HL-60 (cell line): ENCODE results near the gene CLSTN1.

Experiments
- DNase-seq, 2 experiments: peaks; one replicate each; pipeline ENCODE4 v3.0.0-alpha.2; 2010 to 2020; ENCODE audit warnings: low read depth in 1 of 2, low spot score in 1 of 2
- H3K27ac ChIP-seq: fragments of 250-450 bp; sonication (Bioruptor Pico); replicated peaks from 2 replicates; pipeline ENCODE4 v1.5.1; 2020; ENCODE audit warnings: mild to moderate bottlenecking, moderate library complexity
- H3K27me3 ChIP-seq: fragments of 250-450 bp; sonication (Bioruptor Pico); 2 replicates; pipeline ENCODE4 v1.5.1; 2021; ENCODE audit warnings: mild to moderate bottlenecking, moderate library complexity; ENCODE audit not compliant: insufficient read depth, poor library complexity, severe bottlenecking
- H3K4me3 ChIP-seq: replicated peaks from 2 replicates; pipeline ENCODE4 v1.5.1; 2011; ENCODE audit warnings: mild to moderate bottlenecking, control low read depth, low read length; ENCODE audit not compliant: insufficient read depth
- GABPA ChIP-seq: IDR thresholded peaks from 2 replicates; pipeline ENCODE4 v1.6.1; 2012; ENCODE audit warnings: low read depth
- POLR2AphosphoS5 ChIP-seq: IDR thresholded peaks from 2 replicates; pipeline ENCODE4 v1.6.1; 2012; ENCODE audit warnings: low read depth
- SPI1 ChIP-seq: IDR thresholded peaks from 2 replicates; pipeline ENCODE4 v1.6.1; 2012; ENCODE audit warnings: low read depth, mild to moderate bottlenecking, borderline replicate concordance
- TF ChIP-seq, protein P1 (sequence below): IDR thresholded peaks from one replicate; pipeline ENCODE4 v1.5.1; 2011; ENCODE audit warnings: low read length, control low read depth, inconsistent platforms; ENCODE audit not compliant: insufficient read depth
- TF ChIP-seq, protein P2 (sequence below): IDR thresholded peaks from 2 replicates; pipeline ENCODE4 v1.6.1; 2012; ENCODE audit warnings: low read depth; ENCODE audit not compliant: insufficient replicate concordance

CLSTN1 gene

DNA sequence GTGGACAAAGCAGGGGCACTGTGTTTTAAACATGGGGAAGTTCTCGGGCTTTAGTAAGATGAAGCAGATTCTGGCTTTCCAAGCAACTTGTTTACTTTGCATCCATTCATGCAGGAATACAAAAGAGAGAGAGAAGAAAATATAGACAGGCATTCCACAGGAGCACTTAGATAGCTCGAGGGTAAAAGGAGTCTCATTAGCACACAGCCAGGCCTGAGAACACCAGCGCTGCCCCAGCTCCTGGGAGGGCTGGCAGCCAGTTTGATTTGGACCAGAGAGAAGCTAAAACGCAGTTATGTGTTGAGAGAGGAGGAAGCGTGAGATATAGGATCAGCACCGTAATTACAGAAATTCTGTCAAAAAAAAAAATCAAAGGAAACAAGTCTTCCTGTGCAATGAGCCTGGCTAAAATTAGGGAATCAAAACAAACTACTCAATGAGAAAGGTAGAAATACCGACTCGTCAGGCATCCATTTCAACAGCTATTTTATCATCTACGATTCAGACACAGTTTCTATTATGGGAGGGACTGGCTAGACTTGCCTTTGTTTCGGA is 68.2 kb downstream of the CLSTN1 start:
- TF ChIP-seq, protein P1, sequence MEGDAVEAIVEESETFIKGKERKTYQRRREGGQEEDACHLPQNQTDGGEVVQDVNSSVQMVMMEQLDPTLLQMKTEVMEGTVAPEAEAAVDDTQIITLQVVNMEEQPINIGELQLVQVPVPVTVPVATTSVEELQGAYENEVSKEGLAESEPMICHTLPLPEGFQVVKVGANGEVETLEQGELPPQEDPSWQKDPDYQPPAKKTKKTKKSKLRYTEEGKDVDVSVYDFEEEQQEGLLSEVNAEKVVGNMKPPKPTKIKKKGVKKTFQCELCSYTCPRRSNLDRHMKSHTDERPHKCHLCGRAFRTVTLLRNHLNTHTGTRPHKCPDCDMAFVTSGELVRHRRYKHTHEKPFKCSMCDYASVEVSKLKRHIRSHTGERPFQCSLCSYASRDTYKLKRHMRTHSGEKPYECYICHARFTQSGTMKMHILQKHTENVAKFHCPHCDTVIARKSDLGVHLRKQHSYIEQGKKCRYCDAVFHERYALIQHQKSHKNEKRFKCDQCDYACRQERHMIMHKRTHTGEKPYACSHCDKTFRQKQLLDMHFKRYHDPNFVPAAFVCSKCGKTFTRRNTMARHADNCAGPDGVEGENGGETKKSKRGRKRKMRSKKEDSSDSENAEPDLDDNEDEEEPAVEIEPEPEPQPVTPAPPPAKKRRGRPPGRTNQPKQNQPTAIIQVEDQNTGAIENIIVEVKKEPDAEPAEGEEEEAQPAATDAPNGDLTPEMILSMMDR: no peak
- TF ChIP-seq, protein P2, sequence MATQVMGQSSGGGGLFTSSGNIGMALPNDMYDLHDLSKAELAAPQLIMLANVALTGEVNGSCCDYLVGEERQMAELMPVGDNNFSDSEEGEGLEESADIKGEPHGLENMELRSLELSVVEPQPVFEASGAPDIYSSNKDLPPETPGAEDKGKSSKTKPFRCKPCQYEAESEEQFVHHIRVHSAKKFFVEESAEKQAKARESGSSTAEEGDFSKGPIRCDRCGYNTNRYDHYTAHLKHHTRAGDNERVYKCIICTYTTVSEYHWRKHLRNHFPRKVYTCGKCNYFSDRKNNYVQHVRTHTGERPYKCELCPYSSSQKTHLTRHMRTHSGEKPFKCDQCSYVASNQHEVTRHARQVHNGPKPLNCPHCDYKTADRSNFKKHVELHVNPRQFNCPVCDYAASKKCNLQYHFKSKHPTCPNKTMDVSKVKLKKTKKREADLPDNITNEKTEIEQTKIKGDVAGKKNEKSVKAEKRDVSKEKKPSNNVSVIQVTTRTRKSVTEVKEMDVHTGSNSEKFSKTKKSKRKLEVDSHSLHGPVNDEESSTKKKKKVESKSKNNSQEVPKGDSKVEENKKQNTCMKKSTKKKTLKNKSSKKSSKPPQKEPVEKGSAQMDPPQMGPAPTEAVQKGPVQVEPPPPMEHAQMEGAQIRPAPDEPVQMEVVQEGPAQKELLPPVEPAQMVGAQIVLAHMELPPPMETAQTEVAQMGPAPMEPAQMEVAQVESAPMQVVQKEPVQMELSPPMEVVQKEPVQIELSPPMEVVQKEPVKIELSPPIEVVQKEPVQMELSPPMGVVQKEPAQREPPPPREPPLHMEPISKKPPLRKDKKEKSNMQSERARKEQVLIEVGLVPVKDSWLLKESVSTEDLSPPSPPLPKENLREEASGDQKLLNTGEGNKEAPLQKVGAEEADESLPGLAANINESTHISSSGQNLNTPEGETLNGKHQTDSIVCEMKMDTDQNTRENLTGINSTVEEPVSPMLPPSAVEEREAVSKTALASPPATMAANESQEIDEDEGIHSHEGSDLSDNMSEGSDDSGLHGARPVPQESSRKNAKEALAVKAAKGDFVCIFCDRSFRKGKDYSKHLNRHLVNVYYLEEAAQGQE: no peak
- TF ChIP-seq GABPA (no peak), POLR2AphosphoS5 (no peak), SPI1 (no peak)
- Histone ChIP-seq H3K4me3 (no peak overlapping the region), H3K27me3 (no peaks in the 10 kb centered on the region), H3K27ac (no peak overlapping the region)
- no peak for DNase-seq

DNA sequence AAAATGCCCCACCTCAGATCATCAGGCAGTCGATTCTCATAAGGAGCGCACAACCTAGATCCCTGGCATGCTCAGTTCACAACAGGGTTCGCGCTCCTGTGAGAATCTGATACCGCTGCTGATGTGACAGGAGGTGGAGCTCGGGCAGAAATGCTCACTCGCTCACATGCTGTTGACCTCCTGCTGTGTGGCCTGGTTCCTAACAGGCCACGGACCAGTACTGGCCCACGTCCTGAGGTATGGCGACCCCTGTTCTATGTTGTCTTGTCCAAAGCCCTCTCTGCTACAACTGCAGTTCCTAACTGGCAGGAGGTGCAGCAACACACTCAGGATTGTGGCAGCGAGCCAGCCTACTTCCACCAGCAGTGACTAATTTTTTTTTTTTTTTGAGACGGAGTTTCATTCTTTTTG is 70.6 kb downstream of the CLSTN1 start:
- Histone ChIP-seq H3K4me3 (no peak overlapping the region), H3K27me3 (no peaks in the 10 kb centered on the region), H3K27ac (no peak overlapping the region)
- no peak for DNase-seq
- TF ChIP-seq, protein P2: no peak
- TF ChIP-seq, protein P1: no peak
- TF ChIP-seq SPI1: no peak
- no peak for TF ChIP-seq GABPA
- no peak for TF ChIP-seq POLR2AphosphoS5

DNA sequence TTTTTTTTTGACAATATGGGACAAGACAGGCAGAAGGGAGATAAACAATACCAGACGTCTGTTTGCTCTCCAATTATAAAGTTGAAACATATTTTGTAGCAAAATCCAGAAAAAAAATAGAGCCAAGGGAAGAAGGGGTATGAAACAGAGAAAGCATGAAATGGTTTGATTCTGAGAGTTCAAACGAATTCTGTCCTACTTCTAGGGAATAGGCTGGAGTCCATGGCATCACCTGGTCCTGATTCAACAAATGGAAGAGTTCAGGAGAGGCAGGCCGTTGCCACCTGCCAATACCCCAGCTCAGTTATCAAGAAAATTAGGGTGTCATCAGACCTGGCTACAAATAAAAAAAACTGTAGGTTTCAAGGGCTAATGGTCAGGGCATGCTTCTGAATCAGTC is 71.8 kb downstream of the CLSTN1 start:
- Histone ChIP-seq H3K27me3 (no peaks in the 10 kb centered on the region), H3K27ac (no peak overlapping the region), H3K4me3 (no peak overlapping the region)
- no peak for TF ChIP-seq SPI1
- TF ChIP-seq, protein P2: no peak
- TF ChIP-seq, protein P1: no peak
- TF ChIP-seq POLR2AphosphoS5: no peak
- no peak for TF ChIP-seq GABPA
- DNase-seq: no peak
